Fibroblast of lung (primary cell): ENCODE results near the gene ECSCR.
"Not testable (repeated sequence)": the region's sequence is repeated elsewhere in the genome, so short reads cannot be mapped to it uniquely, and the experiment has no call there.

Experiments
- CTCF ChIP-seq, 2 donors: IDR thresholded peaks in 1 of 2; conservative IDR thresholded peaks in 1 of 2; 1 replicate in 1 of 2; 2 replicates in 1 of 2; pipeline ENCODE4 v1.5.1; 2011 to 2012; ENCODE audit warnings: low read length in 2 of 2, control low read depth in 1 of 2, inconsistent platforms in 1 of 2, low read depth in 1 of 2, mild to moderate bottlenecking in 1 of 2
- EZH2 ChIP-seq: IDR thresholded peaks from 2 replicates; pipeline ENCODE4 v1.5.1; 2012; ENCODE audit warnings: low read length, control low read depth, mild to moderate bottlenecking; ENCODE audit errors: missing control alignments

- not testable (repeated sequence) for TF ChIP-seq CTCF (conservative IDR thresholded peaks at IDR 0.05 in 1 of 2, IDR thresholded peaks at IDR 0.05 in 1 of 2; ENCODE audit: low read depth in 1 of 2, low read length in 2 of 2); EZH2
These were observed 16.3 kb upstream of the ECSCR start for GRCh38 chr5:139478657-139479423.
